HepG2 (cell line): Measurements from ENCODE around the gene CATSPERB. TPM values are rescaled to one million over a fixed set of nuclear protein-coding genes. Genes with fewer than 3 reads are reported as not detected.

Source experiments
- ATAC-seq: fragments of 200-7000 bp; cut with Tn5 transposase; 3 replicates; pipeline ENCODE4 v1.9.1; 2020; ENCODE audit warnings: mild to moderate bottlenecking, moderate library complexity
- BruUV-seq: library from RNA; stranded (reverse); fragments of 400-500 nt; replicated peaks from 2 replicates; lab custom pipeline; 2021; lab: Mats Ljungman, UMichigan
- CTCF ChIA-PET: fragments of 300-600 bp; formaldehyde crosslinking; extraction: SDS; loops from one replicate; lab custom pipeline; 2021; ENCODE audit warnings: low total read pairs, inconsistent platforms, low intra/inter-chr PET ratio; lab: Yijun Ruan, JAX
- POLR2A ChIA-PET: fragments of 350-600 bp; sonication (Branson Sonifier 250); formaldehyde crosslinking; loops from one replicate; lab custom pipeline; 2020; ENCODE audit warnings: antibody characterized with exemption, inconsistent platforms; lab: Yijun Ruan, JAX
- DNase-seq: peaks from one replicate; pipeline ENCODE4 v3.0.0-alpha.2; 2015; ENCODE audit warnings: low spot score
- FAIRE-seq: peaks from 3 replicates; lab custom pipeline; 2011; peaks lifted over from hg19 to GRCh38; lab: Jason Lieb, UNC
- H2AFZ ChIP-seq: one replicate; pipeline ENCODE4 v1.6.1; 2011; ENCODE audit warnings: low read length, inconsistent platforms
- H3K27ac ChIP-seq: fragments of 300-600 bp; 3 replicates; pipeline ENCODE4 v1.8.0; 2011; ENCODE audit warnings: mixed run types, mild to moderate bottlenecking, mixed read lengths, low read length, inconsistent platforms; ENCODE audit not compliant: insufficient read depth; ENCODE audit errors: extremely low read length
- H3K27me3 ChIP-seq, 2 experiments: fragments of 200-600 bp in 1 of 2; 2 replicates in 1 of 2; 3 replicates in 1 of 2; pipeline versions ENCODE4 v1.6.0 to v1.8.0; 2011; ENCODE audit warnings: low read length in 2 of 2, mild to moderate bottlenecking in 2 of 2, moderate library complexity in 2 of 2, inconsistent platforms in 1 of 2; ENCODE audit not compliant: insufficient read depth in 2 of 2, control insufficient read depth in 1 of 2
- H3K36me3 ChIP-seq, 2 experiments: fragments of 200-600 bp in 1 of 2; replicated peaks in 1 of 2; 2 replicates in 1 of 2; 3 replicates in 1 of 2; pipeline versions ENCODE4 v1.5.1 to v1.8.0; 2011; ENCODE audit warnings: low read length in 2 of 2, inconsistent platforms in 1 of 2; ENCODE audit not compliant: insufficient read depth in 2 of 2, control insufficient read depth in 1 of 2
- H3K4me1 ChIP-seq: 2 replicates; pipeline ENCODE4 v1.5.1; 2012; ENCODE audit warnings: low read length, inconsistent platforms; ENCODE audit not compliant: insufficient read depth
- H3K4me2 ChIP-seq: 2 replicates; pipeline ENCODE4 v1.6.0; 2011; ENCODE audit warnings: low read depth, low read length, inconsistent platforms
- H3K4me3 ChIP-seq, 3 experiments: fragments of 200-600 bp in 1 of 3; sonication (generic), shearing (Covaris generic) in 1 of 3; replicated peaks in 1 of 3; 2 replicates each; pipeline ENCODE4 v1.5.1; 2011 to 2016; ENCODE audit warnings: low read length in 3 of 3, inconsistent platforms in 2 of 3, low read depth in 2 of 3, mild to moderate bottlenecking in 2 of 3, control low read depth in 1 of 3, mixed read lengths in 1 of 3; ENCODE audit not compliant: insufficient read depth in 1 of 3
- H3K79me2 ChIP-seq: one replicate; pipeline ENCODE4 v1.6.1; 2011; ENCODE audit warnings: low read length, inconsistent platforms; ENCODE audit not compliant: insufficient read depth
- H3K9ac ChIP-seq: 2 replicates; pipeline ENCODE4 v1.6.0; 2011; ENCODE audit warnings: mild to moderate bottlenecking, low read depth, low read length, inconsistent platforms; ENCODE audit not compliant: insufficient read depth
- H3K9me3 ChIP-seq: 2 replicates; pipeline ENCODE4 v1.5.1; 2012; ENCODE audit warnings: mild to moderate bottlenecking, low read length
- H4K20me1 ChIP-seq: 2 replicates; pipeline ENCODE4 v1.6.0; 2011; ENCODE audit warnings: inconsistent platforms, mild to moderate bottlenecking, low read length, moderate library complexity; ENCODE audit not compliant: insufficient read depth
- AKAP8 ChIP-seq: sonication (generic); formaldehyde crosslinking; IDR thresholded peaks from 2 replicates; pipeline ENCODE4 v1.5.1; 2020; ENCODE audit warnings: mild to moderate bottlenecking, missing genetic modification reagents
- CENPT ChIP-seq: sonication (generic); formaldehyde crosslinking; IDR thresholded peaks from 2 replicates; pipeline ENCODE4 v1.8.0; 2022; ENCODE audit warnings: low read depth, mild to moderate bottlenecking, moderate library complexity, missing genetic modification reagents
- CENPX ChIP-seq: sonication (generic); formaldehyde crosslinking; IDR thresholded peaks from 2 replicates; pipeline ENCODE4 v1.9.0; 2021; ENCODE audit warnings: mild to moderate bottlenecking, missing genetic modification reagents, moderate library complexity
- NRL ChIP-seq: sonication (generic); formaldehyde crosslinking; IDR thresholded peaks from 2 replicates; pipeline ENCODE4 v1.5.0; 2020; ENCODE audit warnings: missing genetic modification reagents, mild to moderate bottlenecking, moderate library complexity, borderline replicate concordance
- PHF8 ChIP-seq: sonication (generic); formaldehyde crosslinking; IDR thresholded peaks from 2 replicates; pipeline ENCODE4 v1.5.0; 2020; ENCODE audit warnings: missing genetic modification reagents
- PITX1 ChIP-seq: sonication (generic); formaldehyde crosslinking; IDR thresholded peaks from 2 replicates; pipeline ENCODE4 v1.5.1; 2020; ENCODE audit warnings: mild to moderate bottlenecking, missing genetic modification reagents
- ZBTB40 ChIP-seq, 2 experiments: fragments of 450-650 bp in 1 of 2; sonication (generic) in 1 of 2; formaldehyde crosslinking in 1 of 2; IDR thresholded peaks; 2 replicates each; pipeline versions ENCODE4 v1.6.1 to v1.8.0; 2016 to 2022; ENCODE audit warnings: antibody characterized with exemption in 1 of 2, mild to moderate bottlenecking in 1 of 2, missing genetic modification reagents in 1 of 2
- ZFX ChIP-seq: sonication (generic); formaldehyde crosslinking; IDR thresholded peaks from 2 replicates; pipeline ENCODE4 v1.4.0; 2020; ENCODE audit warnings: mild to moderate bottlenecking, low read depth, missing genetic modification reagents, moderate library complexity
- ZNF205 ChIP-seq: IDR thresholded peaks from 2 replicates; pipeline ENCODE4 v1.6.1; 2018; ENCODE audit warnings: missing biosample characterization, missing genetic modification reagents
- ZNF558 ChIP-seq: sonication (generic); formaldehyde crosslinking; IDR thresholded peaks from 2 replicates; pipeline ENCODE4 v1.9.0; 2022; ENCODE audit warnings: mild to moderate bottlenecking, missing genetic modification reagents, borderline replicate concordance
- in situ Hi-C: cut with HindIII; loops from 2 replicates; pipeline ENCODE4 v1.10.0; 2017; ENCODE audit warnings: low pct_unique_long_range_greater_than_20kb; ENCODE audit not compliant: extremely low pct_ligation_motif_present
- intact Hi-C: fragments of 100-400 bp; cut with micrococcal nuclease; formaldehyde crosslinking; loops from one replicate; pipeline ENCODE4 v1.10.0; 2022; ENCODE audit not compliant: unreplicated experiment
- polyA plus RNA-seq, 8 experiments: library from polyadenylated mRNA; depleted of rRNA in 3 of 8; stranded (reverse) in 7 of 8; unstranded in 1 of 8; fragments of >200 nt; fragmentation: Illumina TruSeq in 4 of 8; extraction: Trizol in 4 of 8; gene quantifications; 2 replicates each; pipeline versions ENCODE4 v1.2.1 to v1.2.3, GENCODE V29; 2011 to 2016; ENCODE audit warnings: low read depth in 4 of 8, missing spikeins in 1 of 8, mixed read lengths in 1 of 8; ENCODE audit not compliant: insufficient read depth in 1 of 8
- total RNA-seq, 5 experiments: library from RNA; depleted of rRNA; stranded (reverse); fragments of >200 nt; fragmentation: Illumina TruSeq; extraction: Trizol; gene quantifications; 2 replicates each; pipeline ENCODE4 v1.2.3, GENCODE V29; 2016; ENCODE audit warnings: low read depth in 1 of 5

CATSPERB gene
- total and polyA plus RNA-seq, 2 of the 13 experiments (the other 11 are each of a cell fraction or from before 2014, with no cell fraction given): not detected

DNA sequence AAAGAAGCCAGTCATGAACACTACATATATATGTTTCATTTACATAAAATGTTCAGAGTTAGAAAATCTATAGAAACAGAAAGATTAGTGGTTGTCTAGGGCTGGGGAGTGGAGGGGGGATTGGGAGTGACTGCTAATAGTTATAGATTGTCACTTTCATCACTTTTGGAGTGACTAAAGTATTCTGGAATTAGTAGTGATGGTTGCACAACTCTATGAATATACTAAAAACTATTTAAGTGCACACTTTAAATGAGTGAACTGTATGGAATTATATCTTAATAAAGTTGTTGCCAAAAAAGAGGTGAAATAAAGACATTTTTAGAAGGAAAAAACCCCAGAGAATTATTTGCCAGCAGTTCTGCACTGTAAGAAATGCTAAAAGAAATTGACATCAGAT lies 9.5 kb downstream of the CATSPERB start:
- no peak overlapping the region for H3K4me2 ChIP-seq
- no peak overlapping the region for H2AFZ ChIP-seq
- CTCF ChIA-PET: no interaction called here
- no peak for DNase-seq
- H3K4me1 ChIP-seq: no peaks in the 10 kb centered on the region
- no peak overlapping the region for H3K9ac ChIP-seq
- ATAC-seq: no peak
- H3K4me3 ChIP-seq: no peak overlapping the region
- POLR2A ChIA-PET: no interaction called here
- BruUV-seq: no TSS peak
- no peaks in the 10 kb centered on the region for H4K20me1 ChIP-seq
- H3K27me3 ChIP-seq: no peaks in the 10 kb centered on the region
- no peak for FAIRE-seq
- H3K9me3 ChIP-seq: no peaks in the 10 kb centered on the region
- no peaks in the 10 kb centered on the region for H3K79me2 ChIP-seq
- intact Hi-C loops (no loop called here), in situ Hi-C loops (no loop called here)
- TF ChIP-seq NRL (CRISPR knock-in tag): no peak
- no peak for TF ChIP-seq ZFX (CRISPR knock-in tag)
- TF ChIP-seq AKAP8 (CRISPR knock-in tag): no peak
- no peak for TF ChIP-seq PHF8 (CRISPR knock-in tag)
- no peak for TF ChIP-seq CENPX (CRISPR knock-in tag)
- TF ChIP-seq ZNF205 (CRISPR knock-in tag): no peak
- no peak for TF ChIP-seq ZBTB40 (IDR thresholded peaks at IDR 0.05)
- TF ChIP-seq ZBTB40 (CRISPR knock-in tag; IDR thresholded peaks at IDR 0.05): no peak
- TF ChIP-seq ZNF558 (CRISPR knock-in tag): no peak
- no peak for TF ChIP-seq CENPT (CRISPR knock-in tag)
- no peak for TF ChIP-seq PITX1 (CRISPR knock-in tag)
- no peaks in the 10 kb centered on the region for H3K36me3 ChIP-seq
- no peak overlapping the region for H3K27ac ChIP-seq
